Psoas muscle (tissue), 8 donors: Measurements from ENCODE around the gene DENND2D. TPM values are rescaled to one million over a fixed set of nuclear protein-coding genes. Genes with fewer than 3 reads are reported as not detected.

Experiments used
- ATAC-seq, 4 donors: fragments of 200-7000 bp; cut with Tn5 transposase; one replicate each; pipeline ENCODE4 v1.9.1; 2020; ENCODE audit warnings: moderate library complexity in 3 of 4, mild to moderate bottlenecking in 2 of 4
- DNase-seq, 2 donors: peaks; one replicate each; pipeline ENCODE4 v3.0.0-alpha.2; 2020
- H3K27ac ChIP-seq: fragments of 200-600 bp; one replicate; pipeline ENCODE4 v1.8.0; 2022
- H3K27me3 ChIP-seq, 3 donors: fragments of 200-600 bp in 1 of 3; one replicate each; pipeline versions ENCODE4 v1.6.1 to v1.8.0; 2013 to 2022; ENCODE audit warnings: low read length in 2 of 3, mild to moderate bottlenecking in 2 of 3, moderate library complexity in 1 of 3; ENCODE audit not compliant: insufficient read depth in 3 of 3
- H3K36me3 ChIP-seq, 2 donors: fragments of 200-600 bp in 1 of 2; one replicate each; pipeline versions ENCODE4 v1.6.1 to v1.8.0; 2013 to 2022; ENCODE audit warnings: low read depth in 1 of 2, mild to moderate bottlenecking in 1 of 2, moderate library complexity in 1 of 2; ENCODE audit not compliant: insufficient read depth in 1 of 2
- H3K4me1 ChIP-seq: fragments of 200-600 bp; one replicate; pipeline ENCODE4 v1.8.0; 2022
- H3K4me3 ChIP-seq: fragments of 200-600 bp; one replicate; pipeline ENCODE4 v1.8.0; 2022; ENCODE audit warnings: mild to moderate bottlenecking
- H3K9me3 ChIP-seq: fragments of 200-600 bp; one replicate; pipeline ENCODE4 v1.8.0; 2022
- WGBS, 3 donors: extraction: QIAGEN DNeasy Blood & Tissue Kit; methylation state at CpG; one replicate each; pipeline versions ENCODE4 v1.1.6 to v1.1.7; 2013; 5-methylcytosine and 5-hydroxymethylcytosine counted together
- intact Hi-C, 2 donors: fragments of 100-400 bp; cut with DNase I; formaldehyde crosslinking; loops; one replicate each; pipeline versions ENCODE4 v1.11.0 to v1.14.2; 2022
- polyA plus RNA-seq, 3 donors: library from polyadenylated mRNA; stranded (reverse); fragments of 200-250 nt; gene quantifications; one replicate each; pipeline ENCODE4 v1.2.3, GENCODE V29; 2013
- total RNA-seq, 4 donors: library from RNA; stranded (reverse); fragmentation: NEBNext Ultra II Directional in 2 of 4; extraction: Animal tissue kit (Norgen Biotek cat#: 25700) in 2 of 4; gene quantifications; one replicate each; pipeline versions ENCODE4 v1.2.1 to v1.2.4, GENCODE V29; 2021 to 2023
- TF ChIP-seq, protein P1 (sequence below): fragments of 200-600 bp; IDR thresholded peaks from one replicate; pipeline ENCODE4 v1.8.0; 2022; ENCODE audit warnings: antibody characterized with exemption
- donor health status: healthy with polysubstance abuse.
- donor health status: DM: no; HTN: no; CAD: no; lungs with moderate emphysema.
- donor health status: Bipolar disorder and iron deficiency.
- donor health status: healthy.
- donor health status: DM: yes; HTN: yes; CAD: no.
- donor health status: DM: no; HTN: no; CAD: no.
- donor health status: DM: no; HTN: no; CAD: no.
- donor health status: DM: yes; HTN: yes; CAD: no.

Gene DENND2D
- total and polyA plus RNA-seq, 7 donors = 0.31 to 2.1 (median 1.2) TPM

DNA sequence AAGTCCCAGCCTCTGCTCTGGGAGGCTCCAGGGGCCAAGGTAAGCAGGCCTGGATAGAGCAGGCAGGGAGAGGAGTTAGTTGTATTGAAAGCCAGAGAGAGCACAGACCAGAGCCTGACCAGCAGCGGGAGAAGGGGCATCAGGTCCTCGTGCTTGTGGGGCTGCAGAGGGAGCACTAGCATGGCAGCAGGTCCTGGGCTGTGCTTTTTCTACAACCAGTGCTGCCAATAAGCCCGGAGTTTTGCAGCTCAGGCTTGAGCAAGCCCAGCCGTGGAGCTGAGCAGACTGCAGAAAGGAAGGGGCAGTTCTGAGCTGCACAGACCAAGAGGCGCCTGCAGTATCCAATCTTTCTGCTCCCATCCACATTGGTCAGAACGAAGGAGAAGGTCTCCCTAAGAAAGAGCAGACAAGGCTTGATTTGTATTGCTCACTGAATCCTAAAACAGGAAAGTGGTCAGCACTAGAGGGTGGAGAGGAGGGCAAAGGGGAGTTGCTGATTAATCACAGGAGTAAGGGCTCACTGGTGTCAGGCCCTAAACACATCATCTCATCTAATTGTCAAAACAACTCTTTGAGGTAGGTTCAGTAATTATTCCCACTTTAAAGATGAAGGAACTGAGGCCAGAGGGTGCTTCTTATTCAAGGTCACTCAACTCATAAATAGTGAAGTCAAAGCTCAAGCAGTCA, 2.7 kb downstream of the DENND2D start:
- Histone ChIP-seq H3K36me3 (no peaks in the 10 kb centered on the region), H3K4me3 (no peak overlapping the region), H3K27me3 (peaks cover 0 to under 1% (median 0%) of the 10 kb centered on the region in 3 donors), H3K27ac (no peak overlapping the region), H3K4me1 (no peaks in the 10 kb centered on the region), H3K9me3 (no peaks in the 10 kb centered on the region)
- TF ChIP-seq, protein P1, sequence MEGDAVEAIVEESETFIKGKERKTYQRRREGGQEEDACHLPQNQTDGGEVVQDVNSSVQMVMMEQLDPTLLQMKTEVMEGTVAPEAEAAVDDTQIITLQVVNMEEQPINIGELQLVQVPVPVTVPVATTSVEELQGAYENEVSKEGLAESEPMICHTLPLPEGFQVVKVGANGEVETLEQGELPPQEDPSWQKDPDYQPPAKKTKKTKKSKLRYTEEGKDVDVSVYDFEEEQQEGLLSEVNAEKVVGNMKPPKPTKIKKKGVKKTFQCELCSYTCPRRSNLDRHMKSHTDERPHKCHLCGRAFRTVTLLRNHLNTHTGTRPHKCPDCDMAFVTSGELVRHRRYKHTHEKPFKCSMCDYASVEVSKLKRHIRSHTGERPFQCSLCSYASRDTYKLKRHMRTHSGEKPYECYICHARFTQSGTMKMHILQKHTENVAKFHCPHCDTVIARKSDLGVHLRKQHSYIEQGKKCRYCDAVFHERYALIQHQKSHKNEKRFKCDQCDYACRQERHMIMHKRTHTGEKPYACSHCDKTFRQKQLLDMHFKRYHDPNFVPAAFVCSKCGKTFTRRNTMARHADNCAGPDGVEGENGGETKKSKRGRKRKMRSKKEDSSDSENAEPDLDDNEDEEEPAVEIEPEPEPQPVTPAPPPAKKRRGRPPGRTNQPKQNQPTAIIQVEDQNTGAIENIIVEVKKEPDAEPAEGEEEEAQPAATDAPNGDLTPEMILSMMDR = no peak
- DNase-seq (no peak), ATAC-seq (no peak)
- intact Hi-C loops = no loop called here
- WGBS, 3 donors = 61 to 62% (median 62%) methylated on average over 5 to 6 of the region's 6 CpGs

DNA sequence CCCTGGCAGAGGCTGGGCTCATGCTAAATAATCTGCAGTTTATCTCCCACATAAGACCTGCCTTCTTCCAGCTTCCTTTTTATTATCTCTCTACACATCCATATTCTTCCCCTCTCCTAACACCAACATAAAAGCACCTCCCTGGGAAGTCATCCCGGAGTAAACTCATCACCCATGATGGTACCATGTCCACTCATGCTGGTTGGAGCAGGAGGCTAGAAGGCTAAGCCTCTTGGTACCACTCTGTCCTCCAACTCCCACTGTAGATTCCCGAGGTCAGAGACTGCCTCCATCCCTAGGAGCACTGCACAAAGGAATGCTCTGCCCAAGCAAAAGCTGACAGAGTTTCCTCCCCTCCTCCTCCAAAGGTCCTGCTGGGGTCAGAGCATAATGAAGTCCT, 4.2 kb downstream of the DENND2D start:
- Histone ChIP-seq H3K9me3 (no peaks in the 10 kb centered on the region), H3K4me1 (no peaks in the 10 kb centered on the region), H3K27ac (no peak overlapping the region), H3K36me3 (no peaks in the 10 kb centered on the region), H3K27me3 (no peaks in the 10 kb centered on the region), H3K4me3 (no peak overlapping the region)
- TF ChIP-seq, protein P1 = no peak
- intact Hi-C loops = no loop called here
- ATAC-seq (no peak), DNase-seq (no peak)
- 81 to 84% (median 82%) methylated on average over 2 of the region's 2 CpGs for WGBS, 3 donors

DNA sequence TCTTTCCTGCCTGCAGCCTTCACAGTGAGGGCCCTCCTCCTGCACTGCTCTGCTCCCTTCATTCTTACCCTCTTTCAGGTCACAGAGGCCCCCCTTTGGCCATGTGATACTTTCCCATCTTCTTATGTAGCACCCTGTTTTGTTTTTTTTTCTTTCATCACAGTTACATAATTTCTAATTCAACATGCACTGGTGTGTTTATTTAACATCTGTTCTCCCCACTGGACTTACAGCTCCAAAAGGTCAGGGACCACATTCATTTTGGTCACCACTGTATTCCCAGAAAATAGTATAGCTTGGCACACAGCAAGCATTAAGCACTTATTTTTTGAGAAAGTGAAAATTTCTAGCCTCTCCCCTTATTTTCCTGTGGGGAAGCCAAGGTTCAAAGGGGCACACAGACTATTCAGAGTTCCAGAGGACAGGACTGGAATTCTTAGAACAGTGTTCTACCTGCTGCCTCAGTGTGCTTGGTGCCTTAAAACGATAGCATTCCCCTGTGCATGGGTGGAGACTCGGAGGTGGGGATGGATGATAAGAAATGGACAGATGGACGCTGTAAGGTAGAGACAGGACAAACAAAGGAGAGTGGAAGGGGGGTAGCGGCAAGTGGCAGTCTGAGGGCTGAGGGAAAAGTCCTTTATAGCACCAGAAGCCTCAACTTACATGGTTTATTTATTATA, 5.3 kb downstream of the DENND2D start:
- intact Hi-C loops = no loop called here
- H3K27me3 ChIP-seq = no peaks in the 10 kb centered on the region
- ATAC-seq (no peak), DNase-seq (no peak)
- H3K4me1 ChIP-seq = no peaks in the 10 kb centered on the region
- H3K36me3 ChIP-seq = no peaks in the 10 kb centered on the region
- H3K4me3 ChIP-seq = no peak overlapping the region
- H3K9me3 ChIP-seq = no peaks in the 10 kb centered on the region
- WGBS, 3 donors = 70 to 88% (median 80%) methylated on average over 4 of the region's 4 CpGs
- TF ChIP-seq, protein P1 = no peak
- no peak overlapping the region for H3K27ac ChIP-seq

DNA sequence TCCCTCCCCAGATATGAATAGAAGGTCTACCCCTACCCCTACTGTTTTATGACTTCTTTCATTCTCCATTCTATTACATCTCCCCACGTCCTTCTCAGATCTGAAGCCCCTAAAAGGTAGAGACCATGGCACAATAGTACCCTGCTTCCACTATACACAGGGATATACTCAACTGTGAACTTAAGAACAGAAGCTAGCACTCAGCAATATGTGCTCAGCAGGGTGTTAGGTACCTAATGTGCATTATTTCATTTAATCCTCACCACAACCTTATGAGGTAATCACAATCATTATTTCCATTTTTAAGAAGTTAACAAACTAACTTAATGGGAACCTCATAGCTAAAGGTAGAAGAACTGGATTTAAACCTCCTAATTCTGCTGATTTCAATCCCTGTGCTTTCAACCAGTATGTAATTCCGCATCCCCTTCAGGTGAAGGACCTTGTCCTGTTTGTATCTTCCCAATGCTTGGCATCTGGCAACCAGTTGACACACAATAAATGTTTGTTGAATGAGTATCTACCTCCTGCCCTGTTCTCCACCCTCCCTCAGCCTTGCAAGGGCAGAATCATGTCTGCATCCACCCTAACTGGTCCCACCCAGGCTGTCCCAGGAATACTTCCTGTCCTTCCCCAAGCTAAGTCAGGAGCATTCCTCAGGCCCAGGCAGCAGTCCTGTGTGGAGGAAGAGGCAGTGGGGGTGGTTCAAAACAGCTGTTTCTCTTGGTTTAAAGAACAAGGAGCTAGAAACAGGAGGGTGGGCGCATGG, 6.5 kb downstream of the DENND2D start:
- intact Hi-C loops = no loop called here
- Histone ChIP-seq H3K27ac (no peak overlapping the region), H3K4me3 (no peak overlapping the region), H3K36me3 (peaks cover 0 to 2% of the 10 kb centered on the region in 2 donors), H3K27me3 (no peaks in the 10 kb centered on the region), H3K9me3 (no peaks in the 10 kb centered on the region), H3K4me1 (no peaks in the 10 kb centered on the region)
- no peak for ATAC-seq
- TF ChIP-seq, protein P1 = no peak
- 92% methylated on average over 3 of the region's 3 CpGs for WGBS, 3 donors
- no peak for DNase-seq
